AG04449 (cell line): Measurements from ENCODE around the gene TMEM150C.
A peak's percentile ranks its signal among the peaks of the same experiment; 100 is the strongest.
"Not testable (repeated sequence)": the region's sequence is repeated elsewhere in the genome, so short reads cannot be mapped to it uniquely, and the experiment has no call there.

Experiments used
- CTCF ChIA-PET: fragments of 350-600 bp; formaldehyde crosslinking; extraction: SDS; loops from one replicate; lab custom pipeline; 2021; ENCODE audit warnings: antibody characterized with exemption; lab: Yijun Ruan, JAX
- POLR2A ChIA-PET: fragments of 400-600, 350-600 bp; formaldehyde crosslinking; extraction: SDS; loops from one replicate; lab custom pipeline; 2020; ENCODE audit warnings: antibody characterized with exemption, inconsistent platforms; lab: Yijun Ruan, JAX
- DNase-seq: peaks from one replicate; pipeline ENCODE4 v3.0.0-alpha.2; 2010; ENCODE audit warnings: low read depth, low spot score
- H3K4me3 ChIP-seq: 2 replicates; pipeline ENCODE4 v1.5.1; 2011; ENCODE audit warnings: low read depth, mild to moderate bottlenecking, control low read depth, low read length
- CTCF ChIP-seq: IDR thresholded peaks from one replicate; pipeline ENCODE4 v1.5.1; 2011; ENCODE audit warnings: mild to moderate bottlenecking, moderate library complexity, low read length, control low read depth, inconsistent platforms; ENCODE audit not compliant: insufficient read depth; ENCODE audit errors: missing control alignments

TMEM150C gene

DNA sequence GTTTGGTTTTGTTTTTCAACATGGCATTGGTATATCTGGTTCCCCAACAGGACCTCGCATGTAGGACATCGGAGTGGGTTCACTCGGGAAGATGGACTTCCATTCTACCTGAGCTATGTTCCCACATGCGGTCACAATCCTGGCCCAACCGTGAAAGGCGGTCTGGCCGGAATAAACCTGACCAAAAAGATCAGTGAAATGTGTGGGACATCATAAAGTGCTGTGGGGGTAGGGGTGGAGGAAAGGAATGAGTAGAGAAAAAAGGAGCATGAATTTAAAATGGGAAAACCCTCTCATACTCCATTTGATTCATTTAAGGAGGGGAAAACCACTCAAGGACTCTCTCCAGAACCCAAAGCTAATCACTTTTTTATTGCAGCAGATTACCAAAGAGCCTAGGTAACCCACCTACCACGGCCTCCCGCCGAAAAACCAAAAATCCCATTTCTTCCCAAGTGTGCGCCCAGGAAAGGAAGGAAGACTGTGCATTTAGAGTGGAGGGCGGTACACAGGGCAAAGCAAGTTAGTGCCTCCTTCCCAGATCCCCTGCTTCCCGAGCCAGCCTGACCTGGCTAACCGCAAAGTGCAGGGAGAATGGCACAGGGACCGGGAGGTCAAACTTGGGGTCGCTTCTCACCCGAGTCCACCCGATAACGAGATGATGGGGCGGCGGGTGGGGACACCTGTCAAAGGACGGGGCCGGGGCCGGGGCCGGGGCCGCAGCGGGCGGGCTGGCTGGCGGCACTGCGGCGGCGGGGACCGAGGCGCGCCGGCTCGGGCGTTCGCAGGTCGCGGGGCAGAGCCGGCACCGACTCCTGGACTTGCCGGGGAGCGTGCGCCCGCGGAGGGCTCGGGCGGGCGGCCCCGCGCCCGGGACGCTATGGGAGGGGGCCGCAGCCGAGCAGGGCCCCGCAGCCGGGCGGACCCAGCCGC lies 669 bp downstream of the TMEM150C start:
- CTCF ChIA-PET = interaction anchor here (1.0 kb wide), 2 partner anchors 8 to 178 kb away, joined by 3 to 4 read pairs; no protein-coding TSS in a partner anchor

DNA sequence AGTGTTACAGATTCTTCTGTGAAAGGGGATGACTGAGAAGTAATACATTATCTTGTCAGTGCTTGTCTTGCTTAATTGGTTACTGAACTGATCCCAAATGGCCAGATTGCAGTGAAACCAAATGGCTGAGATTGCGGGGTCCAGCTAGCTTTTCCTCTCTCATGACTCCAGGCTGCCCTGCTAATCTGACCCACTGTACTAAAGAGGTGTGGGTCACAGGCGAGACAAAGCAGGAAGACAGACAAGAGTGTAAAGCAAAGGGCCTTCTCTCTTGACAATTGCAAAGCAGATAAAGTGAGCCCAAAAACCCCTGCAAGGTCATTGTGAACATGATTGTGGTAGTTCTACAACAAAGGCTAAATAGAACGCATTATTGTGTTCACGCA lies 2.1 kb downstream of the TMEM150C start:
- CTCF ChIA-PET = interaction anchor here (0.6 to 1.0 kb wide), 3 partner anchors 10 to 190 kb away, joined by 3 to 4 read pairs (median 3); no protein-coding TSS in a partner anchor
- no peak for DNase-seq
- no peak for TF ChIP-seq CTCF
- POLR2A ChIA-PET = no interaction called here
- no peak overlapping the region for H3K4me3 ChIP-seq

More for the DNA sequence above, 669 bp downstream of the TMEM150C start:
- H3K4me3 ChIP-seq = peak overlapping the region; percentile 53
- POLR2A ChIA-PET = no interaction called here
- DNase-seq = no peak
- TF ChIP-seq CTCF = no peak

GRCh38 chr4:82559090-82559734 lies 2.6 kb downstream of the TMEM150C start:
- H3K4me3 ChIP-seq, CTCF ChIA-PET, POLR2A ChIA-PET, DNase-seq: not testable (repeated sequence)

DNA sequence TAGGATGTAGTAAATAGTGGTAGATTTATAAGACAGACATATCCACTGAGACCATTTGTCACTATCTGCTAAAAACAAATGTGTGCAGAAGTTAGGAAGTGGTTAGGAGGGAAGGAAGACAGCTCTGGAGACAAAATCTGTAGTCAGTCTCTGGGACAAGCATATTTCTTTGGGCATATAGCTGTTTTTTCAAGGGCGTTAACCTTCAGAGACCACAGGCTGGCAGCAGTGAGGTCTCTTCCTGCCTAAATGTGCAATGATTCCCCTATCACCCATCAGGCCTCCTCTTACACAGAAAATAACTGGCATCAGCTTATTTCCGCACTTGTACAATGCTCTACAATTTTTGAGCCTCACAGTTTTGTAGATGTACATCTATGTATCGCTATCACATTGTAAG lies 6.5 kb downstream of the TMEM150C start:
- no peak overlapping the region for H3K4me3 ChIP-seq
- DNase-seq = no peak
- ChIA-PET CTCF (no interaction called here), POLR2A (no interaction called here)
- TF ChIP-seq CTCF = no peak

- ChIA-PET CTCF (no interaction called here), POLR2A (no interaction called here)
- DNase-seq = no peak
- no peak overlapping the region for H3K4me3 ChIP-seq
- TF ChIP-seq CTCF = no peak
These were observed 8.8 kb downstream of the TMEM150C start for GRCh38 chr4:82553020-82553419.

DNA sequence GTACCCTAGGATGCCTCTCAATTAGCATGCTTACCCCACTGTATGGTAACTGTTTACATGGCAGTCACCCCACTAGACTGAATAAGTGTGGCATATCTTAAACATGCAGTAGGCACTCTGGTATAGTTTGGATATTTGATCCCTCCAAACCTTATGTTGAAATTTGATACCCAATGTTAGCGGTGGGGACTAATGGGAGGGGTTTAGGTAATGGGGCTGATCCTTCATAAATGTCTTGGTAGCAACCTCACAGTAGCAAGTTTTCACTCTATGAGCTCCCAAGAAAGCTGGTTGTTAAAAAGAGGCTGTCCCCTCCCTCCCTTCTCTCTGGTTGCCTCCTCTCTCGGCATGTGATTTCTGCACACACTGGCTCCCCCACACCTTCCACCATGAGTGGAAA lies 10.1 kb downstream of the TMEM150C start:
- no peak for DNase-seq
- no peak overlapping the region for H3K4me3 ChIP-seq
- ChIA-PET CTCF (no interaction called here), POLR2A (no interaction called here)
- no peak for TF ChIP-seq CTCF

GRCh38 chr4:82547850-82548249 lies 13.9 kb downstream of the TMEM150C start:
- DNase-seq, POLR2A ChIA-PET, CTCF ChIA-PET, H3K4me3 ChIP-seq: not testable (repeated sequence)
